ENCODE measurements around the gene FRS3.

GRCh38 chr6:41779336-41779735 lies 364 bp downstream of the FRS3 start:
- TF ChIP-seq CEBPB (IDR thresholded peaks at IDR 0.05; ENCODE audit: low read depth, low read length) (no peak), SP1 (IDR thresholded peaks at IDR 0.05; ENCODE audit: low read depth, low read length) (no peak), USF2 (IDR thresholded peaks at IDR 0.05; ENCODE audit: low read length) (no peak), TCF12 (IDR thresholded peaks at IDR 0.05; ENCODE audit: low read depth, low read length) (no peak), CTCF (IDR thresholded peaks at IDR 0.05; ENCODE audit: control extremely low read depth in 1 of 3, insufficient read depth in 1 of 3, low read depth in 1 of 3, low read length in 3 of 3) (no peak), SUZ12 (IDR thresholded peaks at IDR 0.05; ENCODE audit: low read length) (no peak), POLR2A (IDR thresholded peaks at IDR 0.05; ENCODE audit: control extremely low read depth in 1 of 2, low read depth in 2 of 2, low read length in 2 of 2) (no peak)
